Neuronal stem cell (in vitro differentiated cells): ENCODE measurements around the gene FLNA. TPM values are rescaled to one million over a fixed set of nuclear protein-coding genes. Genes with fewer than 3 reads are reported as not detected.
A peak's percentile ranks its signal among the peaks of the same experiment; 100 is the strongest.

Source experiments
- DNase-seq: peaks from one replicate; pipeline ENCODE4 v3.0.0-alpha.2; 2013; ENCODE audit warnings: low spot score
- H2AFZ ChIP-seq: one replicate; pipeline ENCODE4 v1.6.1; 2013; ENCODE audit warnings: mild to moderate bottlenecking, low read length, inconsistent platforms
- H2AK5ac ChIP-seq: 2 replicates; pipeline ENCODE4 v1.6.1; 2013; ENCODE audit warnings: low read depth, mild to moderate bottlenecking, inconsistent platforms, low read length, moderate library complexity, mixed read lengths
- H2BK120ac ChIP-seq: 2 replicates; pipeline ENCODE4 v1.6.1; 2013; ENCODE audit warnings: low read depth, mild to moderate bottlenecking, inconsistent platforms, low read length, moderate library complexity, mixed read lengths
- H2BK12ac ChIP-seq: one replicate; pipeline ENCODE4 v1.6.1; 2013; ENCODE audit warnings: low read length, inconsistent platforms
- H2BK15ac ChIP-seq: 2 replicates; pipeline ENCODE4 v1.6.1; 2013; ENCODE audit warnings: mild to moderate bottlenecking, low read length, inconsistent platforms, mixed read lengths
- H2BK5ac ChIP-seq: one replicate; pipeline ENCODE4 v1.6.1; 2013; ENCODE audit warnings: inconsistent platforms, mild to moderate bottlenecking, low read length, moderate library complexity
- H3K14ac ChIP-seq: one replicate; pipeline ENCODE4 v1.6.1; 2013; ENCODE audit warnings: low read length, inconsistent platforms
- H3K18ac ChIP-seq: 2 replicates; pipeline ENCODE4 v1.6.1; 2013; ENCODE audit warnings: low read length, inconsistent platforms
- H3K23ac ChIP-seq: 2 replicates; pipeline ENCODE4 v1.6.1; 2013; ENCODE audit warnings: low read depth, mild to moderate bottlenecking, mixed read lengths, low read length, inconsistent platforms; ENCODE audit not compliant: poor library complexity
- H3K27ac ChIP-seq: replicated peaks from 3 replicates; pipeline ENCODE4 v1.5.1; 2013; ENCODE audit warnings: low read length, inconsistent platforms
- H3K27me3 ChIP-seq, 3 experiments: 2 replicates each; pipeline ENCODE4 v1.6.1; 2013; ENCODE audit warnings: low read length in 3 of 3, mild to moderate bottlenecking in 2 of 3, inconsistent platforms in 1 of 3, low read depth in 1 of 3, mixed read lengths in 1 of 3, moderate library complexity in 1 of 3; ENCODE audit not compliant: control insufficient read depth in 3 of 3, insufficient read depth in 3 of 3
- H3K36me3 ChIP-seq, 2 donors: replicated peaks in 1 of 2; 2 replicates each; pipeline ENCODE4 v1.6.1; 2013; ENCODE audit warnings: low read length in 2 of 2; ENCODE audit not compliant: control insufficient read depth in 2 of 2, insufficient read depth in 2 of 2
- H3K4ac ChIP-seq: 2 replicates; pipeline ENCODE4 v1.6.1; 2013; ENCODE audit warnings: inconsistent platforms, mild to moderate bottlenecking, low read length, moderate library complexity
- H3K4me1 ChIP-seq, 2 donors: 1 replicate in 1 of 2; 2 replicates in 1 of 2; pipeline ENCODE4 v1.6.1; 2013; ENCODE audit warnings: low read length in 2 of 2, low read depth in 1 of 2; ENCODE audit not compliant: control insufficient read depth in 2 of 2, insufficient read depth in 1 of 2
- H3K4me2 ChIP-seq: one replicate; pipeline ENCODE4 v1.6.1; 2013; ENCODE audit warnings: mild to moderate bottlenecking, low read length, inconsistent platforms; ENCODE audit not compliant: insufficient read depth, poor library complexity, severe bottlenecking
- H3K4me3 ChIP-seq, 2 donors: 2 replicates each; pipeline ENCODE4 v1.5.1; 2013; ENCODE audit warnings: low read length in 2 of 2, mild to moderate bottlenecking in 2 of 2, inconsistent platforms in 1 of 2, moderate library complexity in 1 of 2
- H3K79me1 ChIP-seq: one replicate; pipeline ENCODE4 v1.6.1; 2013; ENCODE audit warnings: low read depth, mild to moderate bottlenecking, inconsistent platforms, low read length, moderate library complexity
- H3K9ac ChIP-seq: one replicate; pipeline ENCODE4 v1.6.1; 2013; ENCODE audit warnings: mild to moderate bottlenecking, low read depth, low read length, inconsistent platforms; ENCODE audit not compliant: poor library complexity
- H3K9me3 ChIP-seq, 2 donors: replicated peaks in 1 of 2; 2 replicates each; pipeline versions ENCODE3 to v1.6.1; 2013; ENCODE audit warnings: low read length in 2 of 2, mild to moderate bottlenecking in 2 of 2, inconsistent platforms in 1 of 2, low read depth in 1 of 2, mixed read lengths in 1 of 2, moderate library complexity in 1 of 2; ENCODE audit not compliant: control insufficient read depth in 2 of 2, insufficient read depth in 1 of 2
- H4K8ac ChIP-seq: one replicate; pipeline ENCODE4 v1.6.1; 2013; ENCODE audit warnings: low read depth, mild to moderate bottlenecking, inconsistent platforms, low read length, moderate library complexity
- H4K91ac ChIP-seq: one replicate; pipeline ENCODE4 v1.6.1; 2013; ENCODE audit warnings: low read length, low read depth, mild to moderate bottlenecking, inconsistent platforms; ENCODE audit not compliant: poor library complexity
- WGBS, 2 donors: extraction: QIAGEN DNeasy Blood & Tissue Kit; methylation state at CpG; one replicate each; pipeline ENCODE4 v1.1.7; 2013; ENCODE audit warnings: missing lambda C conversion rate in 2 of 2, mixed read lengths in 1 of 2; ENCODE audit not compliant: insufficient read length in 2 of 2, insufficient replicate concordance in 1 of 2; ENCODE audit errors: extremely low coverage in 2 of 2; 5-methylcytosine and 5-hydroxymethylcytosine counted together
- polyA plus RNA-seq, 2 experiments: library from polyadenylated mRNA; stranded (reverse); fragments of 200-250 nt; gene quantifications; one replicate each; pipeline ENCODE4 v1.2.3, GENCODE V29; 2013

FLNA gene, protein sequence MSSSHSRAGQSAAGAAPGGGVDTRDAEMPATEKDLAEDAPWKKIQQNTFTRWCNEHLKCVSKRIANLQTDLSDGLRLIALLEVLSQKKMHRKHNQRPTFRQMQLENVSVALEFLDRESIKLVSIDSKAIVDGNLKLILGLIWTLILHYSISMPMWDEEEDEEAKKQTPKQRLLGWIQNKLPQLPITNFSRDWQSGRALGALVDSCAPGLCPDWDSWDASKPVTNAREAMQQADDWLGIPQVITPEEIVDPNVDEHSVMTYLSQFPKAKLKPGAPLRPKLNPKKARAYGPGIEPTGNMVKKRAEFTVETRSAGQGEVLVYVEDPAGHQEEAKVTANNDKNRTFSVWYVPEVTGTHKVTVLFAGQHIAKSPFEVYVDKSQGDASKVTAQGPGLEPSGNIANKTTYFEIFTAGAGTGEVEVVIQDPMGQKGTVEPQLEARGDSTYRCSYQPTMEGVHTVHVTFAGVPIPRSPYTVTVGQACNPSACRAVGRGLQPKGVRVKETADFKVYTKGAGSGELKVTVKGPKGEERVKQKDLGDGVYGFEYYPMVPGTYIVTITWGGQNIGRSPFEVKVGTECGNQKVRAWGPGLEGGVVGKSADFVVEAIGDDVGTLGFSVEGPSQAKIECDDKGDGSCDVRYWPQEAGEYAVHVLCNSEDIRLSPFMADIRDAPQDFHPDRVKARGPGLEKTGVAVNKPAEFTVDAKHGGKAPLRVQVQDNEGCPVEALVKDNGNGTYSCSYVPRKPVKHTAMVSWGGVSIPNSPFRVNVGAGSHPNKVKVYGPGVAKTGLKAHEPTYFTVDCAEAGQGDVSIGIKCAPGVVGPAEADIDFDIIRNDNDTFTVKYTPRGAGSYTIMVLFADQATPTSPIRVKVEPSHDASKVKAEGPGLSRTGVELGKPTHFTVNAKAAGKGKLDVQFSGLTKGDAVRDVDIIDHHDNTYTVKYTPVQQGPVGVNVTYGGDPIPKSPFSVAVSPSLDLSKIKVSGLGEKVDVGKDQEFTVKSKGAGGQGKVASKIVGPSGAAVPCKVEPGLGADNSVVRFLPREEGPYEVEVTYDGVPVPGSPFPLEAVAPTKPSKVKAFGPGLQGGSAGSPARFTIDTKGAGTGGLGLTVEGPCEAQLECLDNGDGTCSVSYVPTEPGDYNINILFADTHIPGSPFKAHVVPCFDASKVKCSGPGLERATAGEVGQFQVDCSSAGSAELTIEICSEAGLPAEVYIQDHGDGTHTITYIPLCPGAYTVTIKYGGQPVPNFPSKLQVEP (N-terminal part only)
- 215 TPM for polyA plus RNA-seq (2013, experiment 1 of 2)
- 217 TPM for polyA plus RNA-seq (2013, experiment 2 of 2)

DNA sequence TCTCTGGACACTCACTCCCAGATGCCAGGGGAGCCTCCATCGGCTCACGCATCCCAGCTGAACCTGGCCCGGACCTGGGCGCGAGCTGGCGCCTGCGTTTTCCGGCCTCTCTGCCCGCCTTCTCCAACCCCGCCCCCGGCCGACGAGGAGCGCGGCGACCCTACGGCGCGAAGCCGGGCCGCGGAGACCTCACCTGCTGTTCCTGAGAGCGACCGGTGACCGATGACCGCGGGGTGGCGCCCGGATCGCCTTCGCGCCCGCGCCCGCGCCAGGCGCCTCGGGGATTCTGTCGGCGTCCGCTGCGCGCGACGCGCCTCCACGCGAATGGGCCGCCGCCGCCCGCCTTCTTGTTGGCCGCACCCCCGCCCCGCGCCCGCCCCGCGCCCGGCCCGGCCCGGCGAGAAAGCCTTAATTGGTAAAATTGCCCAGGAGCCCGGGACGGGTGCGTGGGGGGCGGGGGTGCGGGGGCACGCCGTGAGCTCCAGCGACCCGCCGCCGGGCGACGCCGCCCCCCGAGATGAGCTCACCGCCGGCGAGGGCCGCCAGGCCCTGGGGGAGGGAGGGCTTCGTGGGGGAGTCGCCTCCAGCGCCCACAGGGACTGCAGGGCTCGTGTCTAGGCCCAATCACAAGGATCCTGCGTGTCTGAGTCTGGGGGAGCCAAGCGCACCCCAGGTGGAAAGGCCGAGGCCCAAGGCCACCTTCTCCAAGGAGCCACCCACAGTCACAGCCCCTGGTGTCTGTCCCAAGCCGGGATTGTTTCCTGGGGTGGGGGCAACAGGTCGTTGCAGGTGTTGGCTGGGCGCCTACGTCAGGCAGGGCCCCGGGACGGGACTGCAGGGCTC, at the start of gene FLNA:
Gene FLNA (minus strand): TSS at position 322 of the 843 bp plus-strand sequence. CDS start 3,389 bp downstream, outside the sequence.
- H3K14ac ChIP-seq: no peak within 1 kb of the TSS
- H3K4me2 ChIP-seq: peak within 1 kb of the TSS; percentile 56
- peaks cover 0 to 4% of the 10 kb centered on the region in 2 donors for H3K36me3 ChIP-seq
- peaks cover 8 to 13% of the 10 kb centered on the region in 2 donors for H3K4me1 ChIP-seq
- peak within 1 kb of the TSS; percentile 78 for H3K18ac ChIP-seq
- H4K8ac ChIP-seq: no peak within 1 kb of the TSS
- H2BK120ac ChIP-seq: no peak within 1 kb of the TSS
- H4K91ac ChIP-seq: no peak within 1 kb of the TSS
- H3K9ac ChIP-seq: peak within 1 kb of the TSS; percentile 60
- peaks cover 4% of the 10 kb centered on the region for H3K79me1 ChIP-seq
- H3K4ac ChIP-seq: no peak within 1 kb of the TSS
- H2AFZ ChIP-seq: peak within 1 kb of the TSS; percentile 43
- no peak within 1 kb of the TSS for H2BK12ac ChIP-seq
- no CpG with 5 or more reads among the region's 95 CpGs for WGBS, 2 donors
- H3K4me3 ChIP-seq: peak within 1 kb of the TSS; percentile 15 to 71
- no peaks in the 10 kb centered on the region for H3K9me3 ChIP-seq
- no peak within 1 kb of the TSS for H3K23ac ChIP-seq
- no peak within 1 kb of the TSS for H2BK5ac ChIP-seq
- H2BK15ac ChIP-seq: peak within 1 kb of the TSS; percentile 37
- H3K27me3 ChIP-seq: no peaks in the 10 kb centered on the region
- no peak for DNase-seq
- H2AK5ac ChIP-seq: peak within 1 kb of the TSS; percentile 45
- no peak within 1 kb of the TSS for H3K27ac ChIP-seq

DNA sequence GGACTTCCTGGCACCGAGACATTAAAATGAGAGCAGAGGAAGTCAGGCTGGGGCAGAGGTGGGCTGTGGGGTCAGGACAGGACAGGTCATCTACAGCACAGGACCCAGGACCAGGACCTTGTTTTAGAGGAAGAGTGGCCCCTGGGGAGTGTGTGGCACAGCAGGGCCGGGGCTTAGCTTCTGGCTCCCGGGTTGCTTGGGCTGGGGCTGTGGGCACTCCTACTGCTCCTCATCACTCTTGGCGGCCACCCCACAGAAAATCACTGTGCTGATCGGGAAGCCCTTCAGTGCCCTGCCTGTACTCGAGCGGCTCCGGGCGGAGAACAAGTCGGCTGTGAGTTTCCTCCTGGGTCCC, 45.9 kb upstream of the FLNA start:
- H3K4ac ChIP-seq: no peak overlapping the region
- WGBS, 2 donors: no CpG with 5 or more reads among the region's 10 CpGs
- H2BK120ac ChIP-seq: no peak overlapping the region
- H3K9me3 ChIP-seq: no peaks in the 10 kb centered on the region
- H3K27me3 ChIP-seq: no peaks in the 10 kb centered on the region
- no peak overlapping the region for H3K27ac ChIP-seq
- no peak overlapping the region for H3K18ac ChIP-seq
- no peak overlapping the region for H3K4me3 ChIP-seq
- H2BK15ac ChIP-seq: no peak overlapping the region
- H3K9ac ChIP-seq: no peak overlapping the region
- no peak overlapping the region for H2AFZ ChIP-seq
- no peak for DNase-seq
- no peak overlapping the region for H4K8ac ChIP-seq
- no peak overlapping the region for H3K23ac ChIP-seq
- H2BK12ac ChIP-seq: no peak overlapping the region
- H2BK5ac ChIP-seq: no peak overlapping the region
- peaks cover 0 to under 1% of the 10 kb centered on the region in 2 donors for H3K36me3 ChIP-seq
- no peak overlapping the region for H2AK5ac ChIP-seq
- H3K14ac ChIP-seq: no peak overlapping the region
- no peak overlapping the region for H4K91ac ChIP-seq
- no peaks in the 10 kb centered on the region for H3K79me1 ChIP-seq
- no peak overlapping the region for H3K4me2 ChIP-seq
- no peaks in the 10 kb centered on the region for H3K4me1 ChIP-seq

DNA sequence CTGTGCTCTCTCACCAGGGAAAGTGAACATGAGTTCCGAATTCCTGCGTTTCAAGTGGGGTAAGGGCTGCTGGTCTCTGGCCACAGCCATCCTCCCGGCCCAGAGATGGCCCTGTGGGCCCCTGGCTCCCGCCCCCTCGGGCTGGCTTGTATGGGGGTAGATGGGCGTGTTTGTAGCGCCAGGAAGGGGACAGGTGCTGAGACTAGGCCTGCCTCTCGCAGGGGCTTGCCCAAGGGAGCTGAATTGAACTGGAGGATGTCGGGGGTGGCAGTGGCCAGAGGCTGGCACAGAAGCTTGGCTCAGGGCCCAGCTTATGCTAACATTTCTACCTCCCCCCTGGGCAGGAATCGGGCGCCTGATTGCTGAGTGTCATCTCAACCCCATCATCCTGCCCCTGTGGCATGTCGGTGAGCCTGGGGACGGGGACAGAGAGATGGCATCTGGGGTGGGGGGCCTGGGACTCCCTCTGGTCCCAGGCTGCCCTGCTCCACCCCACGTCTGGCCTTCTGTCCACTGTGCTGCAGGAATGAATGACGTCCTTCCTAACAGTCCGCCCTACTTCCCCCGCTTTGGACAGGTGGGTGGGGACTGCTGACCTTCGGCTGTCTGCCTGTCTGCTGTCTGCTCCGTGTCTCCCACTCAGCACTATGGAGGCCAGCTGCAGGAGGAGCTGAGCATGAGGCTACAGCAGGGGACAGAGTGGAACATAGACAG, 45.4 kb upstream of the FLNA start:
- no peaks in the 10 kb centered on the region for H3K27me3 ChIP-seq
- H3K79me1 ChIP-seq: no peaks in the 10 kb centered on the region
- H2AK5ac ChIP-seq: no peak overlapping the region
- H3K4me3 ChIP-seq: no peak overlapping the region
- H2AFZ ChIP-seq: no peak overlapping the region
- H3K36me3 ChIP-seq: peaks cover 0 to 6% of the 10 kb centered on the region in 2 donors
- no CpG with 5 or more reads among the region's 19 CpGs for WGBS, 2 donors
- no peaks in the 10 kb centered on the region for H3K4me1 ChIP-seq
- H4K8ac ChIP-seq: no peak overlapping the region
- H3K9me3 ChIP-seq: no peaks in the 10 kb centered on the region
- no peak overlapping the region for H3K23ac ChIP-seq
- H2BK15ac ChIP-seq: no peak overlapping the region
- H2BK12ac ChIP-seq: no peak overlapping the region
- H3K4me2 ChIP-seq: no peak overlapping the region
- H2BK5ac ChIP-seq: no peak overlapping the region
- H3K4ac ChIP-seq: no peak overlapping the region
- no peak overlapping the region for H4K91ac ChIP-seq
- no peak overlapping the region for H3K14ac ChIP-seq
- no peak overlapping the region for H3K27ac ChIP-seq
- no peak for DNase-seq
- no peak overlapping the region for H3K9ac ChIP-seq
- no peak overlapping the region for H2BK120ac ChIP-seq
- no peak overlapping the region for H3K18ac ChIP-seq
